ENCODE measurements around the gene C10orf120.

Gene C10orf120

GRCh38 chr10:122672655-122673054 lies 27.0 kb downstream of the C10orf120 start:
- TF ChIP-seq POLR2AphosphoS5 (IDR thresholded peaks at IDR 0.05; ENCODE audit: low read depth, low read length) (no peak), POLR2A (IDR thresholded peaks at IDR 0.05; ENCODE audit: low read depth, low read length) (no peak), TAF1 (IDR thresholded peaks at IDR 0.05; ENCODE audit: borderline replicate concordance, low read depth, low read length) (no peak)

DNA sequence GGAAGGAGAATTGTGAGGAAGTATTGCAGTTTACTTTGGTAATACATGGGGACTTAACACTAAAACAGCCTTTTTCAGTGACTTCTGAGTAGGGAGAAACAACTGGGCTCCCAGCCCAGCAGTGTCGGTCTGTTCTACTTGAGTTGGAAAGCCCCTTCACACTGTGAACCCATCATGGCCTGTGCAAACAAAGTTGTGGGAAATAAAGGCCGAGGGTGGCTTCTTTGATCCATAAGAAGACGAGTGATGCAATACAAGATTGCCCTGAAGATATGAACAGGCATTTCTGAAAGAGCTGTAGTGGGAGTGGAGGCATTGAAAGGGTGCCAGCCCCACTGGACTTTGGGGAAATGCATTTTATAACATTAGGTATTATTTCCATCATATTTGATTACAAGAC lies 28.3 kb downstream of the C10orf120 start:
- no peak for DNase-seq (ENCODE audit: insufficient read length)
- TF ChIP-seq POLR2AphosphoS5 (IDR thresholded peaks at IDR 0.05; ENCODE audit: low read depth, low read length): no peak
- TF ChIP-seq POLR2A (IDR thresholded peaks at IDR 0.05; ENCODE audit: low read depth, low read length): no peak
- no peak for TF ChIP-seq TAF1 (IDR thresholded peaks at IDR 0.05; ENCODE audit: borderline replicate concordance, low read depth, low read length)
- no peak for FAIRE-seq

More at GRCh38 chr10:122672655-122673054, 27.0 kb downstream of the C10orf120 start:
- FAIRE-seq (no peak), DNase-seq (ENCODE audit: insufficient read length) (no peak)

GRCh38 chr10:122669842-122670241 lies 29.8 kb downstream of the C10orf120 start:
- FAIRE-seq: no peak
- TF ChIP-seq POLR2AphosphoS5 (IDR thresholded peaks at IDR 0.05; ENCODE audit: low read depth, low read length) (no peak), POLR2A (IDR thresholded peaks at IDR 0.05; ENCODE audit: low read depth, low read length) (no peak), TAF1 (IDR thresholded peaks at IDR 0.05; ENCODE audit: borderline replicate concordance, low read depth, low read length) (no peak)

DNA sequence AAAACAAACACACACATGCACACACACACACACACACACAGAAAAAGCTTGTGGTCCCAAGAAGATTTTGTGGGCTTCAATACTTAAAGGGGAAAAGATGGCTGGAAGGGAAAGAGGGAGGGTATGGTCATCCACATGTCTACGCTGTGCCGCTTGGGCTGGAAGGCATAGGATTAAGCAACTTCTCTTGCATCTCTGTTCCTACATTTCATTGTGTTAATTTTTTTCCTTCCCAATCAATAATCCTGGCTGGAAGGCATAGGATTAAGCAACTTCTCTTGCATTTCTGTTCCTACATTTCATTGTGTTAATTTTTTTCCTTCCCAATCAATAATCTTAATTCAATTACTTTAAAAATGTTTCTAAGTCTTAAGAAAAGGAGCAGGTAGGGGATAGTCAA lies 30.6 kb downstream of the C10orf120 start:
- no peak for FAIRE-seq
- TF ChIP-seq POLR2A (IDR thresholded peaks at IDR 0.05; ENCODE audit: low read depth, low read length): no peak
- no peak for TF ChIP-seq POLR2AphosphoS5 (IDR thresholded peaks at IDR 0.05; ENCODE audit: low read depth, low read length)
- TF ChIP-seq TAF1 (IDR thresholded peaks at IDR 0.05; ENCODE audit: borderline replicate concordance, low read depth, low read length): no peak
- no peak for DNase-seq (ENCODE audit: insufficient read length)

More at GRCh38 chr10:122669842-122670241, 29.8 kb downstream of the C10orf120 start:
- no peak for DNase-seq (ENCODE audit: insufficient read length)

DNA sequence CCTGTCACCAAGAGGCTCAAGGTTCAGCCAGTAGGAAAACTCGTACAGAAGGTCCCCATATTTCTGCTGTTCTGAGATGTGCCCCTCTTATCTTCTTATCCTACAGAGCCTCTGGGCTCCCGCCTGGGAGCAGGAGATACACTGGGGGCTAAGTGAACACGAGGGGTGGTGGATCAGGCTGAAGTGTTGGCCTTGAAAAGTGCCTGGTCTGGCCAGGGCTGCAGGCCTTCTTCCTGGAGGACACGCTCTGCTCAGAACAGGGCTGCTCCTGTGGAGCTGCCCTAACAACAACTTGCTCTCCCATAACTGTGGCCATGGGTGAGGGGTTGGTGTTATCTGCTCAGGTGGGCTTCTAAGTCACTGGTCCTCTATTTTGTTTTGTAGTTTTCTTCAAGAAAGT lies 33.7 kb downstream of the C10orf120 start:
- DNase-seq (ENCODE audit: insufficient read length) (no peak), FAIRE-seq (no peak)

GRCh38 chr10:122665329-122665860 lies 34.3 kb downstream of the C10orf120 start:
- TF ChIP-seq POLR2AphosphoS5 (IDR thresholded peaks at IDR 0.05; ENCODE audit: low read depth, low read length) (no peak), POLR2A (IDR thresholded peaks at IDR 0.05; ENCODE audit: low read depth, low read length) (no peak), TAF1 (IDR thresholded peaks at IDR 0.05; ENCODE audit: borderline replicate concordance, low read depth, low read length) (no peak)
- FAIRE-seq (no peak), DNase-seq (ENCODE audit: insufficient read length) (no peak)

More for the DNA sequence above, 33.7 kb downstream of the C10orf120 start:
- TF ChIP-seq TAF1 (IDR thresholded peaks at IDR 0.05; ENCODE audit: borderline replicate concordance, low read depth, low read length) (no peak), POLR2A (IDR thresholded peaks at IDR 0.05; ENCODE audit: low read depth, low read length) (no peak), POLR2AphosphoS5 (IDR thresholded peaks at IDR 0.05; ENCODE audit: low read depth, low read length) (no peak)

DNA sequence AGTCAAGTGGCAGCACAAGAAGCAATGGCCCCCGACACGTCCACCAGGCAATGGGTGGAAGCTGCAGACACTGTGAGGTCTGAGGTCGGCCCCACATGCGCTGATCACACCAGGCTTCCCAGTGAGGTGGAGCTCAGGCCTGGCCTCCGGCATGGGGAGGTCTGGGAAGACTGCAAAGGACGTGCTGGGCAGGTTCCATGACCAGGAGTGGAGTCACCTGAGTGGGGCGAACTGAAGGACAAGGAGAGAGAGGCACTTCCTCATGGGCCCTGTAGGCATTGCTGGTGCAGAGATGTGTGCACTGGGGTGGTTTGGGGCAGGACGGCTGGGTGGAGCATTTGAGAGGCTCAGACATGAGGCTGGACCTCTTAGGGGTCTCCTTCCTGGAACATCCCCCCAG lies 35.1 kb downstream of the C10orf120 start:
- no peak for FAIRE-seq
- DNase-seq (ENCODE audit: insufficient read length): no peak
- TF ChIP-seq TAF1 (IDR thresholded peaks at IDR 0.05; ENCODE audit: borderline replicate concordance, low read depth, low read length): no peak

GRCh38 chr10:122663516-122664130 lies 36.0 kb downstream of the C10orf120 start:
- TF ChIP-seq TAF1 (IDR thresholded peaks at IDR 0.05; ENCODE audit: borderline replicate concordance, low read depth, low read length): no peak
- no peak for TF ChIP-seq POLR2AphosphoS5 (IDR thresholded peaks at IDR 0.05; ENCODE audit: low read depth, low read length)
- no peak for TF ChIP-seq POLR2A (IDR thresholded peaks at IDR 0.05; ENCODE audit: low read depth, low read length)
- FAIRE-seq (no peak), DNase-seq (ENCODE audit: insufficient read length) (no peak)

DNA sequence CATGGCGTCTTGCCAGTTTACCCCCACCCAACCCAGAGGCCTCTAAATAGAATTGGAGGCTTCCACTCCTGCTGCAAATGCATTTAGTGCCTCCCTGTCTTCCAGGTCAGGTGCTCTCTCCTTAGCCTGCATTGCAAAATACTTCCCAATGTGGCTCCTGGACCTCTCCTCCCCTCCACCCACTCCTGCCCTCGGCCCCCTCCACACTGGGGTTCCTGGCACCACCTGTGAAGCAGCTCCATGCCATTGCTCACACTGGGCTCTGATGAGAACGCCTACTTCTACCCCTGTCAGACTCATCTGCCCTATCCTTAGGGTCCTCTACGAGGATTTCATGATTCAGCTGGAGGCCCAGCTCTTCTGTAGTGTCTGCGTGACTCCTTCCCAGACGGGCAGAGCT lies 37.4 kb downstream of the C10orf120 start:
- FAIRE-seq: no peak
- DNase-seq (ENCODE audit: insufficient read length): no peak
- no peak for TF ChIP-seq TAF1 (IDR thresholded peaks at IDR 0.05; ENCODE audit: borderline replicate concordance, low read depth, low read length)
- no peak for TF ChIP-seq POLR2AphosphoS5 (IDR thresholded peaks at IDR 0.05; ENCODE audit: low read depth, low read length)
- no peak for TF ChIP-seq POLR2A (IDR thresholded peaks at IDR 0.05; ENCODE audit: low read depth, low read length)

- FAIRE-seq (no peak), DNase-seq (ENCODE audit: insufficient read length) (no peak)
- no peak for TF ChIP-seq TAF1 (IDR thresholded peaks at IDR 0.05; ENCODE audit: borderline replicate concordance, low read depth, low read length)
- no peak for TF ChIP-seq POLR2A (IDR thresholded peaks at IDR 0.05; ENCODE audit: low read depth, low read length)
- no peak for TF ChIP-seq POLR2AphosphoS5 (IDR thresholded peaks at IDR 0.05; ENCODE audit: low read depth, low read length)
Measured at GRCh38 chr10:122660696-122661095, 39.0 kb downstream of the C10orf120 start.

DNA sequence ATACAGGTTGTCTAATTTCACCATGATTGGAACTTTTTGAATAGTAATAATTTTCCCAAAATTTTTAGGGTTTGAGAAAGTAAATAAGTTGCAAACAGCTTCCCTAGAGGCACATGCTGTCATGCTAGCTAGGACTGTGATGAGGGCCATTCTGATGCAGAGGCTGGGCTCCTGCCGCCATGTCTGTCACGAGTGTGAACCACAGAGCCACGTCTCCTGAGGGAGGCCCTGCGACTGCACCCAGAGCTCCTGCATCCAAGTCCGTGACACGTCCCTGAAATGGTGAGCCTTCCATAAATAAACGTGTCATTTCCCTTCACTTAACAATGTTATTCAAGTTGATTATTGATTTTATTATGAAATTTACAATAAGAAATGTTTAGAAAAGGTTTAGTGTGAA lies 40.0 kb downstream of the C10orf120 start:
- no peak for TF ChIP-seq POLR2A (IDR thresholded peaks at IDR 0.05; ENCODE audit: low read depth, low read length)
- TF ChIP-seq POLR2AphosphoS5 (IDR thresholded peaks at IDR 0.05; ENCODE audit: low read depth, low read length): no peak
- TF ChIP-seq TAF1 (IDR thresholded peaks at IDR 0.05; ENCODE audit: borderline replicate concordance, low read depth, low read length): no peak
- no peak for DNase-seq (ENCODE audit: insufficient read length)

GRCh38 chr10:122659126-122659525 lies 40.5 kb downstream of the C10orf120 start:
- TF ChIP-seq POLR2AphosphoS5 (IDR thresholded peaks at IDR 0.05; ENCODE audit: low read depth, low read length) (no peak), POLR2A (IDR thresholded peaks at IDR 0.05; ENCODE audit: low read depth, low read length) (no peak), TAF1 (IDR thresholded peaks at IDR 0.05; ENCODE audit: borderline replicate concordance, low read depth, low read length) (no peak)
- FAIRE-seq (no peak), DNase-seq (ENCODE audit: insufficient read length) (no peak)

More for the DNA sequence above, 40.0 kb downstream of the C10orf120 start:
- FAIRE-seq: no peak
